Activated naive CD4-positive, alpha-beta T cell treated with Interleukin-2 at 50 U/mL for 16 hours (primary cell): ENCODE data around the gene ZNF883.

Experiments
- DNase-seq: peaks from one replicate; pipeline ENCODE4 v3.0.0-alpha.2; 2020

Gene ZNF883

GRCh38 chr9:112917047-112917986 is 94.7 kb downstream of the ZNF883 start:
- DNase-seq, result no peak

- DNase-seq, result no peak
Measured at GRCh38 chr9:112914524-112914923, 97.5 kb downstream of the ZNF883 start.

GRCh38 chr9:112913326-112913725 is 98.7 kb downstream of the ZNF883 start:
- no peak for DNase-seq

GRCh38 chr9:112912636-112913035 is 99.4 kb downstream of the ZNF883 start:
- DNase-seq, result no peak

- DNase-seq, result no peak
Measured at GRCh38 chr9:112911736-112912135, 100.3 kb downstream of the ZNF883 start.
